Smooth muscle cell (in vitro differentiated cells): ENCODE data around the gene TGDS. TPM values are rescaled to one million over a fixed set of nuclear protein-coding genes. Genes with fewer than 3 reads are reported as not detected.

Source experiments
- DNase-seq: peaks from one replicate; lab custom pipeline; 2025; ENCODE audit not compliant: unreplicated experiment; lab: John Stamatoyannopoulos, UW
- H2AFZ ChIP-seq: fragments of 200-600 bp; sonication (generic); 2 replicates; pipeline ENCODE4 v1.6.0; 2016; ENCODE audit warnings: antibody characterized with exemption, low read depth, mild to moderate bottlenecking
- H3F3A ChIP-seq: fragments of 200-600 bp; sonication (generic); 2 replicates; pipeline ENCODE4 v1.6.0; 2017; ENCODE audit warnings: antibody characterized with exemption, low read depth
- H3K27ac ChIP-seq: fragments of 200-600 bp; sonication (generic); 2 replicates; pipeline ENCODE4 v1.5.1; 2016; ENCODE audit warnings: low read depth, mild to moderate bottlenecking
- H3K27me3 ChIP-seq: fragments of 200-600 bp; sonication (generic); 2 replicates; pipeline ENCODE4 v1.6.1; 2016; ENCODE audit warnings: low read depth, mild to moderate bottlenecking
- H3K36me3 ChIP-seq: fragments of 200-600 bp; sonication (generic); 2 replicates; pipeline ENCODE4 v1.5.1; 2016; ENCODE audit warnings: low read depth
- H3K4me1 ChIP-seq: fragments of 200-600 bp; sonication (generic); 2 replicates; pipeline ENCODE4 v1.5.1; 2016; ENCODE audit warnings: low read depth
- H3K4me2 ChIP-seq: fragments of 200-600 bp; sonication (generic); 2 replicates; pipeline ENCODE4 v1.6.0; 2016; ENCODE audit warnings: mild to moderate bottlenecking
- H3K4me3 ChIP-seq: fragments of 200-600 bp; sonication (generic); 2 replicates; pipeline ENCODE4 v1.5.1; 2016; ENCODE audit warnings: mild to moderate bottlenecking
- H3K79me2 ChIP-seq: fragments of 200-600 bp; sonication (generic); 2 replicates; pipeline ENCODE4 v1.6.0; 2016; ENCODE audit warnings: low read depth, mild to moderate bottlenecking
- H3K9ac ChIP-seq: fragments of 200-600 bp; sonication (generic); 2 replicates; pipeline ENCODE4 v1.6.0; 2016; ENCODE audit warnings: low read depth
- H3K9me3 ChIP-seq: fragments of 200-600 bp; sonication (generic); replicated peaks from 2 replicates; pipeline ENCODE4 v1.5.1; 2016; ENCODE audit warnings: low read depth
- H4K20me1 ChIP-seq: fragments of 200-600 bp; sonication (generic); 2 replicates; pipeline ENCODE4 v1.6.0; 2016; ENCODE audit warnings: low read depth
- CTCF ChIP-seq: fragments of 200-600 bp; sonication (generic); IDR thresholded peaks from 2 replicates; pipeline ENCODE4 v1.5.1; 2017; ENCODE audit warnings: borderline replicate concordance, mild to moderate bottlenecking, antibody characterized with exemption; ENCODE audit not compliant: insufficient read depth, poor library complexity, severe bottlenecking
- WGBS: methylation state at CpG from one replicate; pipeline ENCODE4 v1.1.7; 2016; ENCODE audit warnings: low lambda C conversion rate; 5-methylcytosine and 5-hydroxymethylcytosine counted together
- polyA plus RNA-seq: library from polyadenylated mRNA; unstranded; fragments of >200 nt; fragmentation: Nextera tagmentation; extraction: Ambion mirVana; gene quantifications from 2 replicates; pipeline ENCODE4 v1.2.1, GENCODE V29; 2016
- total RNA-seq: library from RNA; depleted of rRNA; stranded (reverse); fragments of >200 nt; gene quantifications from 2 replicates; pipeline ENCODE4 v1.2.3, GENCODE V29; 2014

Gene TGDS
- total and polyA plus RNA-seq, 2 experiments from 2014 or later, result 16.0 to 17.1 TPM

GRCh38 chr13:94567581-94567980 lies 28.4 kb downstream of the TGDS start:
- no peak for DNase-seq
- Histone ChIP-seq H4K20me1 (no peaks in the 10 kb centered on the region), H3K27ac (no peak overlapping the region), H3K4me2 (no peak overlapping the region), H3K36me3 (no peaks in the 10 kb centered on the region), H3K79me2 (no peaks in the 10 kb centered on the region), H3K4me3 (no peak overlapping the region), H2AFZ (no peak overlapping the region), H3K9me3 (no peaks in the 10 kb centered on the region), H3K9ac (no peak overlapping the region), H3F3A (no peaks in the 10 kb centered on the region), H3K27me3 (no peaks in the 10 kb centered on the region), H3K4me1 (no peaks in the 10 kb centered on the region)
- TF ChIP-seq CTCF, result no peak
- WGBS, result 61% methylated on average over 3 of the region's 3 CpGs

GRCh38 chr13:94561126-94561525 lies 34.8 kb downstream of the TGDS start:
- no peak for TF ChIP-seq CTCF
- Histone ChIP-seq H2AFZ (no peak overlapping the region), H4K20me1 (no peaks in the 10 kb centered on the region)

GRCh38 chr13:94560116-94560515 lies 35.8 kb downstream of the TGDS start:
- Histone ChIP-seq H2AFZ (no peak overlapping the region), H3K27me3 (no peaks in the 10 kb centered on the region), H3K4me1 (no peaks in the 10 kb centered on the region), H3K9me3 (no peaks in the 10 kb centered on the region), H3K4me2 (no peak overlapping the region), H4K20me1 (no peaks in the 10 kb centered on the region), H3K36me3 (no peaks in the 10 kb centered on the region), H3F3A (peaks cover 4% of the 10 kb centered on the region), H3K79me2 (no peaks in the 10 kb centered on the region), H3K9ac (no peak overlapping the region), H3K27ac (no peak overlapping the region), H3K4me3 (no peak overlapping the region)
- 48% methylated on average over 2 of the region's 2 CpGs for WGBS
- TF ChIP-seq CTCF, result no peak
- DNase-seq, result no peak

More at GRCh38 chr13:94561126-94561525, 34.8 kb downstream of the TGDS start:
- H3K36me3 ChIP-seq, result no peaks in the 10 kb centered on the region
- H3K9ac ChIP-seq, result no peak overlapping the region
- no peaks in the 10 kb centered on the region for H3K27me3 ChIP-seq
- DNase-seq, result no peak
- H3K27ac ChIP-seq, result no peak overlapping the region
- H3K4me1 ChIP-seq, result no peaks in the 10 kb centered on the region
- H3K9me3 ChIP-seq, result no peaks in the 10 kb centered on the region
- no peaks in the 10 kb centered on the region for H3K79me2 ChIP-seq
- no peak overlapping the region for H3K4me3 ChIP-seq
- no peak overlapping the region for H3K4me2 ChIP-seq
- 92% methylated on average over 3 of the region's 3 CpGs for WGBS
- peaks cover 4% of the 10 kb centered on the region for H3F3A ChIP-seq

GRCh38 chr13:94559222-94559795 lies 36.6 kb downstream of the TGDS start:
- Histone ChIP-seq H3K27ac (no peak overlapping the region), H3F3A (peaks cover 4% of the 10 kb centered on the region), H3K4me3 (no peak overlapping the region), H3K9ac (no peak overlapping the region), H2AFZ (no peak overlapping the region), H3K27me3 (no peaks in the 10 kb centered on the region), H3K79me2 (no peaks in the 10 kb centered on the region), H4K20me1 (no peaks in the 10 kb centered on the region), H3K4me1 (no peaks in the 10 kb centered on the region), H3K36me3 (no peaks in the 10 kb centered on the region), H3K9me3 (no peaks in the 10 kb centered on the region), H3K4me2 (no peak overlapping the region)
- no peak for DNase-seq
- WGBS, result 79% methylated on average over 6 of the region's 6 CpGs
- TF ChIP-seq CTCF, result no peak
